ENCODE results near the gene YWHAG.
A peak's percentile ranks its signal among the peaks of the same experiment; 100 is the strongest.
"Not testable (repeated sequence)": the region's sequence is repeated elsewhere in the genome, so short reads cannot be mapped to it uniquely, and the experiment has no call there.

The YWHAG gene

DNA sequence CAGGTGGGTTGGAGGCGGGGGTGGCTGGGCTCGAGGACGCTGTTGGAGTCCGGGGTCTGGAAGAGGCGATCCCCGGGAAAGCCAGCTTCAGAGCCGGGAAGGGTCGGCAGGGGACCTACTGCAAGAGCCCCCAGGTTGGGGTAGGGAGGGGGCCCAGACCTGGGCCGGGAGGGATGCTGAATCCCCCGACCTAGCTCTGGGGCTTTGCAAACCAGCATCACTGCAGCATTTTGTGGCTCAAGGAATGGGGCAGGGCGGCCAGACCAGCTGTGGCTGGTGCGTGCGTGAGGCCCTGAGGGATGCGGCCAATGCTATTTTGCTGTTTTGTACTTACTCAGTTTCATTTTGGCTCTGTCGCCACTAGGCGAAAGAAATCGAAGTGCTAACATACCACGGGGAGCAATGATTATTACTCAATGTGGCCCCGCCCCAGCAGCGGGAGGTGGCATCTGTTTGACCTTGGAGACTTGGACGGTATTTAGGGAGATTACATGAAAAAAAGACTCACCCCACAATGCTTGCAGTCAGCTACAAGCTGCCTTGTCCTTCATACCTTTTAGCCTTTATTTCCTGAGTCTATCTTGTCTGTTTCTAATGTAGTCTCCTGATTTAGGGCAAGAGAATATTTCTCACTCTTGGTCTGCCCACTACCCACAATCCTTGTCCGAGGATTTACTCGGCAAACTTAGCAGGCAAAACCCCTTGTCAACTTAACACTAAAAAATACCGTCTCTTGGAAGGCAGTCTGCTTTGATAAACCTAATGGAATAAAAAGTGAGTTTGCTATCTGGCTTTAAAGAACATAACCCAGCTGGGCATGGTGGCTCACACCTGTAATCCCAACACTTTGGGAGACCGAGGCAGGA lies 40.1 kb downstream of the YWHAG start:
- DNase-seq (ENCODE audit: low read depth): peak; percentile 89

DNA sequence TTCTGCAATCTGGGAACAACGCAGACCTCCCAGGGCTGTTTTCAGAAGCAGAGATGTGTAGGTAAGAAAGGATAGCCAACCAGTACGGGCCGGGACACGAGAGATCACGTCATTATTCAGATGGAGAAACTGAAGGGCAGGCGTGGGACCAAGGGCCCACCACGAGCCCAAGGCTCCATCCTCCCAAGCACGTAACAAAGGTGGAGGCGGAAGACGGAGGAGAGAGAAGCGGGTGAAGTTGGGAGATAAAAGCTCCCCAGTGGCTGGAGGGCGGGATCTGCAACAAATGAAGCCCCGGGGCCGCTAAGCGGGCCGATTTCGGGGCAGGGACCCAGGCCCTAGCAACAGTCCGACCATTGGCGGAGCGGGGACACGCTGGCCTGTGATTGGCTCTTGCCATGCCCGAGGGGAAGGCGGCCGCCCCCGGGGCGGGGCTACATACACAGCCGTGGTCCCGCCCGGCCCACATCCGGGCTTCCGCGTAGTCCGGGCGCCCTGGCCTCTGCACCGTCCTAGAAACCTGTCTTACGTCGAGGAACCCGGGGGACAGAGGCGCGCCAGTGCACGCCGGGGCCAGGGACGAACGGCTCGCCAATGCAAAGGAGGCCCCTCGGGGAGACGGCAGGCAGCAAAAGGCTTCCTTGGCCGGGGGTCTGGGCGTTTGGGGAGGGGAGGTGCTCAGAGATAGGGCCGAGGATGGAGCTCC lies 40.9 kb downstream of the YWHAG start:
- DNase-seq (ENCODE audit: low read depth): peak; percentile 96

- no peak for DNase-seq (ENCODE audit: low read depth)
These were observed 41.6 kb downstream of the YWHAG start for GRCh38 chr7:76316984-76317781.

DNA sequence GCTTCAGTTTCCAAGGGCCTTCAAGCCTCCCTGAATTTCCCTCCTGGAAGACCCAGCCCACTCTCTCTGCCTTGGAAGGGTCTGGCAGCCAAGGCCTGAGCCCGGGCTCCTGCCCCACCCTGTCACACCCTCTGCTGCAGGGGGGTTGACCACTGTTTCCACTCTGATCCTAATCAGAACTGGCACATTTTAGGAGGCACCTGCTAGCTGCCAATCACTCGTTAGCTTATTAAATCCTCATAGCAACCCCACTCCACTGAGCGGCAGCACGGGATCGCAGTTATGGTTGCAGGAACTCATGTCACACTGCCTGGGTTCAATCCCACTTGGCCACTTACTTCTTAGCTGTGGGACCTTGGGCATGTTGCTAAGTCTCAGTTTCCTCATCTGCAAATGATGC lies 43.4 kb downstream of the YWHAG start:
- no peak for DNase-seq (ENCODE audit: low read depth)

DNA sequence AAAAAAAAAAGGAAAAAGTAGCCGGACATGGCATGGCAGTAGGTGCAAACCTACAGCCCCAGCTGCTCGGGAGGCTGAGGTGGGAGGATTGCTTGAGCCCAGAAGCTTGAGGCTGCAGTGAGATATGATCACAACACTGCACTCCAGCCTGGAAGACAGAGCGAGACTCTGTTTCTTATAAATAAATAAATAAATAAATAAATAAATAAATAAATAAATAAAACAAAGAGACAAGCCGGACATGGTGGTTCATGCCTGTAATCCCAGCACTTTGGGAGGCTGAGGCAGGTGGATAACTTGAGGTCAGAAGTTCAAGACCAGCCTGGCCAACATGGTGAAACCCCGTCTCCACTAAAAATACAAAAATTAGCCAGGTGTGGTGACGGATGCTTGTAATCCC lies 44.1 kb downstream of the YWHAG start:
- DNase-seq (ENCODE audit: low read depth): not testable (repeated sequence)

DNA sequence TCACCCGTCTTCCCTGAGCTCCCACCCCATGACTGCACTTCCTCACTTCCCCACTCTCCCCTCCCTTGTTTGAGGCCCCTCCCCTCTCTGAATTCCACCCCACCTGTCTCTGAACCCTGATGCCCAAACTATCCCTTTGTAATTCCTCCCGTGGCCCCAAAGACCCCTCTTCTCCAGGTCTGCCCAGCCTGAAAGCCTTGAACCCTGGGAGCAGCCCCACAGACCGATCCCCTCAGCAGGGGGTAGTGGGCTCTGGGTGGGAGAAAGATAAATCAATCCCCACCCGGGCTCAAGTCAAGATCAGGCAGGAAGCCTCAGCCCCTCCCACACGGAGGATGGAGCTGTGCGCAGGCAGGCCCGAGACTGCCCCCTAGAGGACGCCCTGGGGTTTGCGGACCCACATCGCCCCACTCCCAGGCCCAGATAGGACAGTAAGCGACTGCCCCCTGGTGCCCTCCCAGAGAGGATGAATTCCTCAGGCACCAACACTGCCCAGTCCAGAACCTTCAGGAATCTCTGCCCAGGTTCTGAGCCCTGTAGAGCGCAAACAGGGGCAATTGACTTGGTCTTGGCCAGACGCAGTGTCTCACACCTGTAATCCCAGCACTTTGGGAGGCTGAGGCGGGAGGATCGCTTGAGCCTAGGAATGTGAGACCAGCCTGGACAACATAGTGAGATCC lies 44.6 kb downstream of the YWHAG start:
- DNase-seq (ENCODE audit: low read depth): peak; percentile 90

DNA sequence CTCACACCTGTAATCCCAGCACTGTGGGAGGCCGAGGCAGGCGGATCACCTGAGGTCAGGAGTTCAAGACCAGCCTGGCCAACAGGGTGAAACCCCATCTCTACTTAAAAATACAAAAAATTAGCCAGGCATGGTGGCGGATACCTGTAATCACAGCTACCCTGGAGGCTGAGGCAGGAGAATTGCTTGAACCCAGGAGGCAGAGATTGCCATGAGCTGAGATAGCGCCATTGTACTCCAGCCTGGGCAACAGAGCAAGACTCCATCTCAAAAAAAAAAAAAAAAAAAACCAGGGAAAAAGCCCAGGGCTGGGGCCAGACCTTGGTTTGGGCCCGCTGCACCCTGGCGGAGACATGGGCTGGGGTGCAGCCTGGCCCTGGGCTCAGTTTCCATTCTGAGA lies 47.0 kb downstream of the YWHAG start:
- DNase-seq (ENCODE audit: low read depth): not testable (repeated sequence)

GRCh38 chr7:76310102-76310957 lies 48.5 kb downstream of the YWHAG start:
- DNase-seq (ENCODE audit: low read depth): no peak

- DNase-seq (ENCODE audit: low read depth): not testable (repeated sequence)
These were observed 49.3 kb downstream of the YWHAG start for GRCh38 chr7:76309341-76310101.

DNA sequence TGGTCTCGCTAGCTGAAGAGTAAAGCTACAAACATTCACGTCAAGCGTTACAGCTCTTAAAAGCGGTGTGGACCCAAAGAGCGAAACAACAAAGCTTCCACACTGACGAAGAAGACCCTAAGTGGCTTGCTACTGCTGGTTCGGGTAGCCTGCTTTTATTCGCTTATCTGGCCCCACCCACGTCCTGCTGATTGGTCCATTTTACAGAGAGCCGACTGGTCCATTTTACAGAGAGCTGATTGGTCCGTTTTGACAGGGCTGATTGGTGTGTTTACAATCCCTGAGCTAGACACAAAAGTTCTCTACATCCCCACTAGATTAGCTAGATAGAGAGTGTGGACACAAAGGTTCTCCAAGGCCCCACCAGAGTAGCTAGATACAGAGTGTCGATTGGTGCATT lies 49.9 kb downstream of the YWHAG start:
- DNase-seq (ENCODE audit: low read depth): not testable (repeated sequence)

GRCh38 chr7:76304888-76305375 lies 53.9 kb downstream of the YWHAG start:
- no peak for DNase-seq (ENCODE audit: low read depth)

DNA sequence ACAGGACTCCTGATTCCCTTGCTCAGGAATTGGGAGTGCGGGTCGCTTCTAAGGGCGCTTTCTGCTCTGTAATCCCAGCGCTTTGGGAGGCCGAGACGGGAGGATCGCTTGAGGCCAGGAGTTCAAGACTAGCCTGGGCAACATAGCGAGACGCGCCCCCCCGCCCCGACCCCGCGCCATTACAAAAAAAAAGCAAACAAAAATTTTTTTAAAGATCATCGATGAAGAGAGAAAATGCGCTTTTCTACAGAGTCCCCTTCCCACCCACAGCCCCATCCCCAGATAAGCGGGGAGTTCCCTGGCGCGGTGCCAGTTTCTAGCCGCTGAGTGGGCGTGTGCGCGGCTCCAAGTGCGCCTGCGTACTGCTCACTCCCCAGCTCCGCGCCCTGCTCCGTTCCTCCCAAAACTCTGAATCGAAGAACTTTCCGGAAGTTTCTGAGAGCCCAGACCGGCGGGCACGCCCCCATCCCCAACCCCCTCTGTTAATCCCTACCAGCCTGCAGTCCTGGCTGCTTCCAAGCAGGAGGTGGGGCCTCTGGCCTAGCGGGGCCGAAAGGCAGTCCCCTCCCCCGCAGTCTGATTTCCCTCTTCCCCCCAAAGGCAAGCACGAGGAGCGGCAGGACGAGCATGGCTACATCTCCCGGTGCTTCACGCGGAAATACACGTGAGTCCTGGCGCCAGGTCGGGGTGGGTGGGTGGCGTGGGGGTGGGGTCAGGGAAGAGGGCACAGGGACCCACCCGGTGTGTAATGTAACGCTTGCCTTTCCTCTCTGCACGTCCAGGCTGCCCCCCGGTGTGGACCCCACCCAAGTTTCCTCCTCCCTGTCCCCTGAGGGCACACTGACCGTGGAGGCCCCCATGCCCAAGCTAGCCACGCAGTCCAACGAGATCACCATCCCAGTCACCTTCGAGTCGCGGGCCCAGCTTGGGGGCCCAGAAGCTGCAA lies 55.3 kb downstream of the YWHAG start:
- peak; percentile 90 for DNase-seq (ENCODE audit: low read depth)

GRCh38 chr7:76302347-76303201 lies 56.2 kb downstream of the YWHAG start, which contains the start of gene HSPB1:
Gene HSPB1 (plus strand): TSS chr7:76302673. CDS start chr7:76302713, 40 bp downstream.
- peak; percentile 75 for DNase-seq (ENCODE audit: low read depth)

- DNase-seq (ENCODE audit: low read depth): no peak
These were observed 57.8 kb downstream of the YWHAG start for GRCh38 chr7:76301000-76301399.

DNA sequence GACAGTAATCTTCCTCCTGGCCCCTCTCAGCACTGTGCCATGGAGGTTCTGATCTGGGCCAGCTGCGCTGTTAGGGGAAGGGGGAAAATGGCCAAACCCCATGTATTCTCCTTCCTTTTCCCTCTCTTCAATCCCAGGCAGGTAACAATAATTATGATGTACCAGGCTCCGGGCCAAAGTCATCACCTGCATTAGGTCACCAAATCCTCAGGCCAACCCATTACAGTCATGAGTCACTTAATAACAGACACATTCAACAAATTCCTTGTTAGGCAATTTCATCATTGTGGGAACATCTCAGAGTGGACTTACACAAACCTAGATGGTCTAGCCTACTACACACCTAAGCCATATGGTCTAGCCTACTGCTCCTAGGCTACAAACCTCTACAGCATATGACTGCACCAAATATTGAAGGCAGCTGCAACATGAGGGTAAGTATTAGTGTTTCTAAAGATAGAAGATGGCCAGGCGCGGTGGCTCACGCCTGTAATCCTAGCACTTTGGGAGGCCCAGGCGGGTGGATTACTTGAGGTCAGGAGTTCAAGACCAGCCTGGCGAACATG lies 58.5 kb downstream of the YWHAG start:
- DNase-seq (ENCODE audit: low read depth): peak; percentile 76

GRCh38 chr7:76296743-76297740 lies 61.7 kb downstream of the YWHAG start:
- DNase-seq (ENCODE audit: low read depth): peak; percentile 37

Measured in ELR (cell line).